HCT116 (cell line): ENCODE data around the gene MCTP2. TPM values are rescaled to one million over a fixed set of nuclear protein-coding genes. Genes with fewer than 3 reads are reported as not detected.
A peak's percentile ranks its signal among the peaks of the same experiment; 100 is the strongest.

ENCODE experiments used
- ATAC-seq: fragments of 200-7000 bp; cut with Tn5 transposase; 2 replicates; pipeline ENCODE4 v1.9.1; 2020; ENCODE audit warnings: mild to moderate bottlenecking, moderate library complexity
- BruUV-seq: library from RNA; stranded (reverse); fragments of 400-500 nt; replicated peaks from 2 replicates; lab custom pipeline; 2021; lab: Mats Ljungman, UMichigan
- CTCF ChIA-PET: fragments of 300-600 bp; sonication (Branson Sonifier 250); formaldehyde crosslinking; loops from one replicate; lab custom pipeline; 2021; ENCODE audit warnings: antibody characterized with exemption; lab: Charles Lee
- POLR2A ChIA-PET: fragments of 300-600, 350-600 bp; sonication (Branson Sonifier 250); formaldehyde crosslinking; loops from one replicate; lab custom pipeline; 2021; ENCODE audit warnings: antibody characterized with exemption; lab: Charles Lee
- RAD21 ChIA-PET, 2 experiments: fragments of 300-600 bp; sonication (Branson Sonifier 250); formaldehyde crosslinking; loops; one replicate each; lab custom pipeline; 2023; ENCODE audit warnings: low total read pairs in 2 of 2; ENCODE audit not compliant: uncharacterized antibody in 2 of 2, unreplicated experiment in 2 of 2, low non-redundant PET in 1 of 2; lab: Charles Lee
- DNase-seq: peaks from one replicate; pipeline ENCODE4 v3.0.0-alpha.2; 2010; ENCODE audit warnings: low read depth, low spot score
- H2AFZ ChIP-seq: fragments of 200-600 bp; shearing (Covaris generic), sonication (generic); 2 replicates; pipeline ENCODE4 v1.6.1; 2017; ENCODE audit warnings: low read depth, mixed run types, mixed read lengths, antibody characterized with exemption, low read length; ENCODE audit not compliant: poor library complexity, severe bottlenecking
- H3K27ac ChIP-seq: 2 replicates; pipeline ENCODE4 v1.5.1; 2012; ENCODE audit warnings: low read depth, low read length
- H3K27me3 ChIP-seq: fragments of 200-600 bp; sonication (generic); 2 replicates; pipeline ENCODE4 v1.6.1; 2016; ENCODE audit warnings: mixed run types, low read length, mixed read lengths; ENCODE audit not compliant: insufficient read depth
- H3K36me3 ChIP-seq, 2 experiments: fragments of 200-500 bp in 1 of 2; fragments of 200-600 bp in 1 of 2; sonication (Bioruptor generic) in 1 of 2; sonication (generic) in 1 of 2; 2 replicates each; pipeline versions ENCODE4 v1.5.1 to v1.6.1; 2014 to 2016; ENCODE audit warnings: low read length in 2 of 2, inconsistent platforms in 1 of 2, mixed read lengths in 1 of 2, mixed run types in 1 of 2; ENCODE audit not compliant: insufficient read depth in 2 of 2, control insufficient read depth in 1 of 2
- H3K4me1 ChIP-seq, 2 experiments: fragments of 200-600 bp in 1 of 2; sonication (generic) in 1 of 2; 2 replicates each; pipeline versions ENCODE4 v1.5.1 to v1.6.1; 2012 to 2017; ENCODE audit warnings: low read length in 2 of 2, inconsistent platforms in 1 of 2, mild to moderate bottlenecking in 1 of 2, mixed read lengths in 1 of 2, mixed run types in 1 of 2, moderate library complexity in 1 of 2; ENCODE audit not compliant: insufficient read depth in 2 of 2, control insufficient read depth in 1 of 2
- H3K4me2 ChIP-seq: fragments of 200-600 bp; sonication (generic); 2 replicates; pipeline ENCODE4 v1.6.1; 2017; ENCODE audit warnings: mixed run types, low read length, mixed read lengths
- H3K4me3 ChIP-seq, 2 experiments: fragments of 200-600 bp in 1 of 2; sonication (generic) in 1 of 2; replicated peaks in 1 of 2; 2 replicates each; pipeline ENCODE4 v1.5.1; 2011 to 2016; ENCODE audit warnings: low read length in 2 of 2, control low read depth in 1 of 2, low read depth in 1 of 2, mild to moderate bottlenecking in 1 of 2, mixed read lengths in 1 of 2, mixed run types in 1 of 2
- H3K79me2 ChIP-seq: fragments of 200-600 bp; sonication (generic); 2 replicates; pipeline ENCODE4 v1.6.1; 2017; ENCODE audit warnings: mild to moderate bottlenecking, mixed run types, low read length, moderate library complexity, mixed read lengths; ENCODE audit not compliant: insufficient read depth
- H3K9ac ChIP-seq: fragments of 200-600 bp; sonication (generic); 2 replicates; pipeline ENCODE4 v1.6.1; 2016; ENCODE audit warnings: low read length, mixed read lengths
- H3K9me2 ChIP-seq: fragments of 200-600 bp; sonication (generic), shearing (Covaris generic); 2 replicates; pipeline ENCODE4 v1.6.1; 2017; ENCODE audit warnings: mixed run types, mild to moderate bottlenecking, moderate library complexity; ENCODE audit not compliant: insufficient read depth
- H3K9me3 ChIP-seq, 2 experiments: fragments of 200-500 bp in 1 of 2; fragments of 200-600 bp in 1 of 2; sonication (Bioruptor generic) in 1 of 2; sonication (generic) in 1 of 2; 2 replicates each; pipeline ENCODE4 v1.6.1; 2014 to 2017; ENCODE audit warnings: low read length in 2 of 2, mixed read lengths in 2 of 2, inconsistent platforms in 1 of 2, low read depth in 1 of 2, mild to moderate bottlenecking in 1 of 2, mixed run types in 1 of 2, moderate library complexity in 1 of 2; ENCODE audit not compliant: control insufficient read depth in 1 of 2, insufficient read depth in 1 of 2
- H4K20me1 ChIP-seq: fragments of 200-600 bp; sonication (generic), shearing (Covaris generic); 2 replicates; pipeline ENCODE4 v1.6.1; 2017; ENCODE audit warnings: mixed run types, mild to moderate bottlenecking, moderate library complexity; ENCODE audit not compliant: insufficient read depth
- CBX3 ChIP-seq: IDR thresholded peaks from 2 replicates; pipeline ENCODE4 v1.6.1; 2012; ENCODE audit warnings: low read depth
- POLR2AphosphoS5 ChIP-seq: IDR thresholded peaks from 2 replicates; pipeline ENCODE4 v1.6.1; 2011; ENCODE audit warnings: mild to moderate bottlenecking, low read depth, low read length, moderate library complexity
- SIN3A ChIP-seq: IDR thresholded peaks from 2 replicates; pipeline ENCODE4 v1.6.1; 2012; ENCODE audit warnings: low read depth
- SRF ChIP-seq: IDR thresholded peaks from 2 replicates; pipeline ENCODE4 v1.6.1; 2012; ENCODE audit warnings: low read depth
- TCF7L2 ChIP-seq: IDR thresholded peaks from 2 replicates; pipeline ENCODE4 v1.7.0; 2011; ENCODE audit warnings: borderline replicate concordance, inconsistent platforms; ENCODE audit not compliant: insufficient read depth, insufficient read length; ENCODE audit errors: extremely low read depth
- ZBTB33 ChIP-seq: IDR thresholded peaks from 2 replicates; pipeline ENCODE4 v1.6.1; 2011; ENCODE audit warnings: mild to moderate bottlenecking, low read length, moderate library complexity; ENCODE audit not compliant: insufficient replicate concordance; ENCODE audit errors: extremely low read depth
- intact Hi-C: fragments of 100-400 bp; cut with micrococcal nuclease; formaldehyde crosslinking; loops from 2 replicates; pipeline ENCODE4 v1.10.0; 2022
- total RNA-seq: library from RNA; stranded (reverse); gene quantifications from one replicate; pipeline ENCODE4 v1.2.1, GENCODE V29; 2021; ENCODE audit not compliant: unreplicated experiment

Gene MCTP2
- total RNA-seq, 1 experiment from 2014 or later = 12.9 TPM

GRCh38 chr15:94494732-94495131, 263.4 kb downstream of the MCTP2 start:
- Histone ChIP-seq H3K9me3 (no peaks in the 10 kb centered on the region), H3K9me2 (no peaks in the 10 kb centered on the region), H3K27me3 (no peaks in the 10 kb centered on the region), H3K9ac (no peak overlapping the region), H3K36me3 (no peaks in the 10 kb centered on the region), H3K4me1 (no peaks in the 10 kb centered on the region), H2AFZ (no peak overlapping the region), H3K79me2 (no peaks in the 10 kb centered on the region), H3K4me2 (no peak overlapping the region), H3K27ac (no peak overlapping the region), H4K20me1 (no peaks in the 10 kb centered on the region), H3K4me3 (no peak overlapping the region)
- DNase-seq (no peak), ATAC-seq (no peak)
- ChIA-PET POLR2A (no interaction called here), CTCF (no interaction called here), RAD21 (no interaction called here)
- intact Hi-C loops = no loop called here
- BruUV-seq = no TSS peak
- TF ChIP-seq ZBTB33 (no peak), SIN3A (no peak), CBX3 (no peak), POLR2AphosphoS5 (no peak), TCF7L2 (no peak)

GRCh38 chr15:94503293-94503692, 271.9 kb downstream of the MCTP2 start:
- no peaks in the 10 kb centered on the region for H3K9me3 ChIP-seq
- no peaks in the 10 kb centered on the region for H3K79me2 ChIP-seq
- no TSS peak for BruUV-seq
- no peaks in the 10 kb centered on the region for H4K20me1 ChIP-seq
- DNase-seq (no peak), ATAC-seq (no peak)
- TF ChIP-seq POLR2AphosphoS5 (no peak), SRF (no peak)
- no peak overlapping the region for H3K4me2 ChIP-seq
- RAD21 ChIA-PET = no interaction called here
- no peaks in the 10 kb centered on the region for H3K27me3 ChIP-seq
- no peak overlapping the region for H3K27ac ChIP-seq
- H2AFZ ChIP-seq = peak overlapping the region; percentile 22
- H3K36me3 ChIP-seq = no peaks in the 10 kb centered on the region
- POLR2A ChIA-PET = no interaction called here
- no peak overlapping the region for H3K4me3 ChIP-seq
- H3K9ac ChIP-seq = no peak overlapping the region
- intact Hi-C loops = no loop called here
- H3K9me2 ChIP-seq = no peaks in the 10 kb centered on the region
- CTCF ChIA-PET = no interaction called here
- no peaks in the 10 kb centered on the region for H3K4me1 ChIP-seq
